HepG2 (cell line): Measurements from ENCODE around the gene ARHGAP26. TPM values are rescaled to one million over a fixed set of nuclear protein-coding genes. Genes with fewer than 3 reads are reported as not detected.

Experiments
- ATAC-seq: fragments of 200-7000 bp; cut with Tn5 transposase; 3 replicates; pipeline ENCODE4 v1.9.1; 2020; ENCODE audit warnings: mild to moderate bottlenecking, moderate library complexity
- BruUV-seq: library from RNA; stranded (reverse); fragments of 400-500 nt; replicated peaks from 2 replicates; lab custom pipeline; 2021; lab: Mats Ljungman, UMichigan
- CTCF ChIA-PET: fragments of 300-600 bp; formaldehyde crosslinking; extraction: SDS; loops from one replicate; lab custom pipeline; 2021; ENCODE audit warnings: low total read pairs, inconsistent platforms, low intra/inter-chr PET ratio; lab: Yijun Ruan, JAX
- POLR2A ChIA-PET: fragments of 350-600 bp; sonication (Branson Sonifier 250); formaldehyde crosslinking; loops from one replicate; lab custom pipeline; 2020; ENCODE audit warnings: antibody characterized with exemption, inconsistent platforms; lab: Yijun Ruan, JAX
- DNase-seq: peaks from one replicate; pipeline ENCODE4 v3.0.0-alpha.2; 2015; ENCODE audit warnings: low spot score
- FAIRE-seq: peaks from 3 replicates; lab custom pipeline; 2011; peaks lifted over from hg19 to GRCh38; lab: Jason Lieb, UNC
- H2AFZ ChIP-seq: one replicate; pipeline ENCODE4 v1.6.1; 2011; ENCODE audit warnings: low read length, inconsistent platforms
- H3K27ac ChIP-seq: fragments of 300-600 bp; 3 replicates; pipeline ENCODE4 v1.8.0; 2011; ENCODE audit warnings: mixed run types, mild to moderate bottlenecking, mixed read lengths, low read length, inconsistent platforms; ENCODE audit not compliant: insufficient read depth; ENCODE audit errors: extremely low read length
- H3K27me3 ChIP-seq, 2 experiments: fragments of 200-600 bp in 1 of 2; 2 replicates in 1 of 2; 3 replicates in 1 of 2; pipeline versions ENCODE4 v1.6.0 to v1.8.0; 2011; ENCODE audit warnings: low read length in 2 of 2, mild to moderate bottlenecking in 2 of 2, moderate library complexity in 2 of 2, inconsistent platforms in 1 of 2; ENCODE audit not compliant: insufficient read depth in 2 of 2, control insufficient read depth in 1 of 2
- H3K36me3 ChIP-seq, 2 experiments: fragments of 200-600 bp in 1 of 2; replicated peaks in 1 of 2; 2 replicates in 1 of 2; 3 replicates in 1 of 2; pipeline versions ENCODE4 v1.5.1 to v1.8.0; 2011; ENCODE audit warnings: low read length in 2 of 2, inconsistent platforms in 1 of 2; ENCODE audit not compliant: insufficient read depth in 2 of 2, control insufficient read depth in 1 of 2
- H3K4me1 ChIP-seq: 2 replicates; pipeline ENCODE4 v1.5.1; 2012; ENCODE audit warnings: low read length, inconsistent platforms; ENCODE audit not compliant: insufficient read depth
- H3K4me2 ChIP-seq: 2 replicates; pipeline ENCODE4 v1.6.0; 2011; ENCODE audit warnings: low read depth, low read length, inconsistent platforms
- H3K4me3 ChIP-seq, 3 experiments: fragments of 200-600 bp in 1 of 3; sonication (generic), shearing (Covaris generic) in 1 of 3; replicated peaks in 1 of 3; 2 replicates each; pipeline ENCODE4 v1.5.1; 2011 to 2016; ENCODE audit warnings: low read length in 3 of 3, inconsistent platforms in 2 of 3, low read depth in 2 of 3, mild to moderate bottlenecking in 2 of 3, control low read depth in 1 of 3, mixed read lengths in 1 of 3; ENCODE audit not compliant: insufficient read depth in 1 of 3
- H3K79me2 ChIP-seq: one replicate; pipeline ENCODE4 v1.6.1; 2011; ENCODE audit warnings: low read length, inconsistent platforms; ENCODE audit not compliant: insufficient read depth
- H3K9ac ChIP-seq: 2 replicates; pipeline ENCODE4 v1.6.0; 2011; ENCODE audit warnings: mild to moderate bottlenecking, low read depth, low read length, inconsistent platforms; ENCODE audit not compliant: insufficient read depth
- H3K9me3 ChIP-seq: 2 replicates; pipeline ENCODE4 v1.5.1; 2012; ENCODE audit warnings: mild to moderate bottlenecking, low read length
- H4K20me1 ChIP-seq: 2 replicates; pipeline ENCODE4 v1.6.0; 2011; ENCODE audit warnings: inconsistent platforms, mild to moderate bottlenecking, low read length, moderate library complexity; ENCODE audit not compliant: insufficient read depth
- CAMTA2 ChIP-seq: sonication (generic); formaldehyde crosslinking; IDR thresholded peaks from 2 replicates; pipeline ENCODE4 v1.4.0; 2020; ENCODE audit warnings: mild to moderate bottlenecking, missing genetic modification reagents, borderline replicate concordance
- EEA1 ChIP-seq: sonication (generic); formaldehyde crosslinking; IDR thresholded peaks from 2 replicates; pipeline ENCODE4 v1.5.1; 2020; ENCODE audit warnings: mild to moderate bottlenecking, missing genetic modification reagents, borderline replicate concordance
- EZH2 ChIP-seq: conservative IDR thresholded peaks from 2 replicates; pipeline ENCODE4 v1.6.1; 2012; ENCODE audit warnings: mild to moderate bottlenecking, low read depth, low read length, moderate library complexity
- FOXC1 ChIP-seq: sonication (generic); formaldehyde crosslinking; IDR thresholded peaks from 2 replicates; pipeline ENCODE4 v1.8.0; 2022; ENCODE audit warnings: mild to moderate bottlenecking, missing genetic modification reagents, borderline replicate concordance
- HMGXB3 ChIP-seq: sonication (generic); formaldehyde crosslinking; IDR thresholded peaks from 2 replicates; pipeline ENCODE4 v1.4.0; 2020; ENCODE audit warnings: missing genetic modification reagents, borderline replicate concordance
- MXI1 ChIP-seq: IDR thresholded peaks from 3 replicates; pipeline ENCODE4 v1.6.1; 2012; ENCODE audit warnings: low read depth, low read length, inconsistent platforms, borderline replicate concordance
- PHF5A ChIP-seq: IDR thresholded peaks from one replicate; pipeline ENCODE4 v1.6.1; 2018; ENCODE audit warnings: low read depth, missing genetic modification reagents; ENCODE audit not compliant: unreplicated experiment
- POGZ ChIP-seq: sonication (generic); formaldehyde crosslinking; IDR thresholded peaks from 2 replicates; pipeline ENCODE4 v1.4.0; 2020; ENCODE audit warnings: mild to moderate bottlenecking, missing genetic modification reagents
- TEAD3 ChIP-seq: optimal IDR thresholded peaks from 2 replicates; pipeline ENCODE3; 2016; ENCODE audit warnings: borderline replicate concordance
- ZKSCAN8 ChIP-seq: IDR thresholded peaks from 2 replicates; pipeline ENCODE4 v1.6.1; 2016; ENCODE audit warnings: borderline replicate concordance, missing genetic modification reagents, missing compliant biosample characterization
- ZNF121 ChIP-seq: sonication (generic); formaldehyde crosslinking; IDR thresholded peaks from 2 replicates; pipeline ENCODE4 v1.5.0; 2020; ENCODE audit warnings: mild to moderate bottlenecking, missing genetic modification reagents
- ZNF136 ChIP-seq: sonication (generic); formaldehyde crosslinking; IDR thresholded peaks from 2 replicates; pipeline ENCODE4 v1.8.1; 2022; ENCODE audit warnings: low read depth, mild to moderate bottlenecking, moderate library complexity, missing genetic modification reagents
- ZNF143 ChIP-seq: sonication (generic); formaldehyde crosslinking; IDR thresholded peaks from 2 replicates; pipeline ENCODE4 v1.4.0; 2020; ENCODE audit warnings: missing genetic modification reagents
- ZNF20 ChIP-seq: sonication (generic); formaldehyde crosslinking; IDR thresholded peaks from 2 replicates; pipeline ENCODE4 v1.4.0; 2020; ENCODE audit warnings: mild to moderate bottlenecking, moderate library complexity, missing genetic modification reagents
- ZNF644 ChIP-seq: IDR thresholded peaks from 2 replicates; pipeline ENCODE4 v1.6.1; 2016; ENCODE audit warnings: low read depth
- ZNF737 ChIP-seq: sonication (generic); formaldehyde crosslinking; IDR thresholded peaks from 2 replicates; pipeline ENCODE4 v1.5.0; 2020; ENCODE audit warnings: missing genetic modification reagents, mild to moderate bottlenecking, borderline replicate concordance
- WGBS: methylation state at CpG from one replicate; pipeline ENCODE4 v1.1.6; 2017; ENCODE audit warnings: low lambda C conversion rate; 5-methylcytosine and 5-hydroxymethylcytosine counted together
- in situ Hi-C: cut with HindIII; loops from 2 replicates; pipeline ENCODE4 v1.10.0; 2017; ENCODE audit warnings: low pct_unique_long_range_greater_than_20kb; ENCODE audit not compliant: extremely low pct_ligation_motif_present
- intact Hi-C: fragments of 100-400 bp; cut with micrococcal nuclease; formaldehyde crosslinking; loops from one replicate; pipeline ENCODE4 v1.10.0; 2022; ENCODE audit not compliant: unreplicated experiment
- polyA plus RNA-seq, 8 experiments: library from polyadenylated mRNA; depleted of rRNA in 3 of 8; stranded (reverse) in 7 of 8; unstranded in 1 of 8; fragments of >200 nt; fragmentation: Illumina TruSeq in 4 of 8; extraction: Trizol in 4 of 8; gene quantifications; 2 replicates each; pipeline versions ENCODE4 v1.2.1 to v1.2.3, GENCODE V29; 2011 to 2016; ENCODE audit warnings: low read depth in 4 of 8, missing spikeins in 1 of 8, mixed read lengths in 1 of 8; ENCODE audit not compliant: insufficient read depth in 1 of 8
- total RNA-seq, 5 experiments: library from RNA; depleted of rRNA; stranded (reverse); fragments of >200 nt; fragmentation: Illumina TruSeq; extraction: Trizol; gene quantifications; 2 replicates each; pipeline ENCODE4 v1.2.3, GENCODE V29; 2016; ENCODE audit warnings: low read depth in 1 of 5
- TF ChIP-seq, protein P1 (sequence below): IDR thresholded peaks from 2 replicates; pipeline ENCODE4 v1.6.1; 2016; ENCODE audit warnings: missing genetic modification reagents, missing compliant biosample characterization

ARHGAP26 gene
- total and polyA plus RNA-seq, 2 of the 13 experiments (the other 11 are each of a cell fraction or from before 2014, with no cell fraction given): 9.6 to 18.2 TPM

- Histone ChIP-seq H3K27ac (no peak overlapping the region), H3K4me3 (no peak overlapping the region), H3K9ac (no peak overlapping the region), H3K79me2 (no peaks in the 10 kb centered on the region), H3K9me3 (no peaks in the 10 kb centered on the region), H3K4me1 (peaks cover 32% of the 10 kb centered on the region), H3K4me2 (no peak overlapping the region), H3K36me3 (peaks cover 2 to 4% of the 10 kb centered on the region in 2 experiments; a peak in 2 of 5 replicates), H3K27me3 (no peaks in the 10 kb centered on the region), H4K20me1 (no peaks in the 10 kb centered on the region), H2AFZ (no peak overlapping the region)
- intact Hi-C loops: no loop called here
- WGBS: 90% methylated on average over 2 of the region's 2 CpGs
- DNase-seq (no peak), FAIRE-seq (no peak), ATAC-seq (no peak)
- BruUV-seq: no TSS peak
- in situ Hi-C loops: no loop called here
- ChIA-PET CTCF (no interaction called here), POLR2A (no interaction called here)
- no peak for TF ChIP-seq FOXC1
- TF ChIP-seq, protein P1, sequence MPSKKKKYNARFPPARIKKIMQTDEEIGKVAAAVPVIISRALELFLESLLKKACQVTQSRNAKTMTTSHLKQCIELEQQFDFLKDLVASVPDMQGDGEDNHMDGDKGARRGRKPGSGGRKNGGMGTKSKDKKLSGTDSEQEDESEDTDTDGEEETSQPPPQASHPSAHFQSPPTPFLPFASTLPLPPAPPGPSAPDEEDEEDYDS: no peak
- TF ChIP-seq EZH2: no peak
- TF ChIP-seq MXI1: no peak
- TF ChIP-seq ZNF136: no peak
- TF ChIP-seq ZKSCAN8 (CRISPR knock-in tag): no peak
- no peak for TF ChIP-seq CAMTA2 (CRISPR knock-in tag)
- no peak for TF ChIP-seq EEA1 (CRISPR knock-in tag)
- TF ChIP-seq ZNF737 (CRISPR knock-in tag): no peak
Measured at GRCh38 chr5:142894315-142894714, 124.1 kb downstream of the ARHGAP26 start.

- Histone ChIP-seq H3K27me3 (no peaks in the 10 kb centered on the region), H2AFZ (no peak overlapping the region), H3K27ac (no peak overlapping the region), H3K9ac (no peak overlapping the region), H3K4me2 (no peak overlapping the region), H3K36me3 (peaks cover 2 to 4% of the 10 kb centered on the region in 2 experiments; a peak in 2 of 5 replicates), H3K9me3 (no peaks in the 10 kb centered on the region), H3K79me2 (no peaks in the 10 kb centered on the region), H4K20me1 (no peaks in the 10 kb centered on the region), H3K4me3 (no peak overlapping the region), H3K4me1 (peaks cover 32% of the 10 kb centered on the region)
- ChIA-PET POLR2A (no interaction called here), CTCF (no interaction called here)
- intact Hi-C loops: no loop called here
- no TSS peak for BruUV-seq
- FAIRE-seq (no peak), ATAC-seq (no peak), DNase-seq (peak; percentile 25)
- in situ Hi-C loops: no loop called here
- WGBS: 100% methylated on average over 1 of the region's 1 CpG
- TF ChIP-seq TEAD3 (CRISPR knock-in tag): peak; percentile 24
- no peak for TF ChIP-seq PHF5A (CRISPR knock-in tag)
- peak; percentile 73; the same call in 1 of the 2 replicates for TF ChIP-seq ZNF644
- peak; percentile 50; the same call in 1 of the 2 replicates for TF ChIP-seq POGZ
- TF ChIP-seq ZNF20 (CRISPR knock-in tag): no peak
- TF ChIP-seq HMGXB3 (CRISPR knock-in tag): no peak
- TF ChIP-seq ZNF143 (CRISPR knock-in tag): peak; percentile 77
- 0 out of 2 replicates have a peak, but pooled peaks have one; percentile 56 for TF ChIP-seq ZNF121 (CRISPR knock-in tag)
Measured at GRCh38 chr5:142894749-142895148, 124.6 kb downstream of the ARHGAP26 start.
